GM23338 (cell line): ENCODE measurements around the gene BUB1. TPM values are rescaled to one million over a fixed set of nuclear protein-coding genes. Genes with fewer than 3 reads are reported as not detected.

ENCODE experiments used
- ATAC-seq: fragments of 200-7000 bp; cut with Tn5 transposase; 3 replicates; pipeline ENCODE4 v1.9.1; 2020
- DNase-seq: peaks from one replicate; pipeline ENCODE4 v3.0.0-alpha.2; 2015; ENCODE audit warnings: low spot score
- H2AFZ ChIP-seq: fragments of 200-600 bp; sonication (generic); 2 replicates; pipeline ENCODE4 v1.8.0; 2016; ENCODE audit warnings: antibody characterized with exemption, mild to moderate bottlenecking, moderate library complexity
- H3F3A ChIP-seq: fragments of 200-600 bp; sonication (generic); replicated peaks from 2 replicates; pipeline ENCODE4 v1.8.0; 2017; ENCODE audit warnings: antibody characterized with exemption, mixed run types, low read depth
- H3K27ac ChIP-seq: fragments of 200-600 bp; sonication (generic); 2 replicates; pipeline ENCODE4 v1.6.1; 2016; ENCODE audit warnings: low read depth
- H3K27me3 ChIP-seq: fragments of 200-600 bp; sonication (generic); 2 replicates; pipeline ENCODE4 v1.8.0; 2016; ENCODE audit warnings: mild to moderate bottlenecking, mixed run types, moderate library complexity; ENCODE audit not compliant: insufficient read depth
- H3K36me3 ChIP-seq: fragments of 200-600 bp; sonication (generic); 2 replicates; pipeline ENCODE4 v1.8.0; 2016; ENCODE audit warnings: mild to moderate bottlenecking; ENCODE audit not compliant: insufficient read depth
- H3K4me1 ChIP-seq: fragments of 200-600 bp; sonication (generic); 2 replicates; pipeline ENCODE4 v1.8.0; 2016; ENCODE audit warnings: mild to moderate bottlenecking, moderate library complexity; ENCODE audit not compliant: insufficient read depth
- H3K4me2 ChIP-seq: fragments of 200-600 bp; sonication (generic); 2 replicates; pipeline ENCODE4 v1.7.1; 2017; ENCODE audit warnings: mixed run types
- H3K4me3 ChIP-seq: fragments of 200-600 bp; sonication (generic); 2 replicates; pipeline ENCODE4 v1.6.1; 2016; ENCODE audit warnings: mixed run types
- H3K79me2 ChIP-seq: fragments of 200-600 bp; sonication (generic); replicated peaks from 2 replicates; pipeline ENCODE4 v1.8.0; 2017; ENCODE audit warnings: mild to moderate bottlenecking; ENCODE audit not compliant: insufficient read depth
- H3K9me2 ChIP-seq: fragments of 200-600 bp; sonication (generic); 2 replicates; pipeline ENCODE4 v1.8.0; 2017; ENCODE audit not compliant: insufficient read depth
- H4K20me1 ChIP-seq: fragments of 200-600 bp; sonication (generic); replicated peaks from 2 replicates; pipeline ENCODE4 v1.8.0; 2017; ENCODE audit warnings: mild to moderate bottlenecking; ENCODE audit not compliant: insufficient read depth
- H3K27ac Mint-ChIP-seq: 2 replicates; pipeline ENCODE4 v1.8.0; 2020; ENCODE audit warnings: inconsistent platforms, mild to moderate bottlenecking, moderate library complexity, mixed read lengths
- H3K27me3 Mint-ChIP-seq: 3 replicates; pipeline ENCODE4 v1.8.0; 2022; ENCODE audit warnings: low read depth, mild to moderate bottlenecking, moderate library complexity, mixed read lengths, inconsistent platforms; ENCODE audit not compliant: insufficient read depth, poor library complexity
- H3K36me3 Mint-ChIP-seq: 3 replicates; pipeline ENCODE4 v1.8.0; 2021; ENCODE audit warnings: low read depth, mild to moderate bottlenecking, inconsistent platforms, moderate library complexity, mixed read lengths
- H3K4me1 Mint-ChIP-seq: 3 replicates; pipeline ENCODE4 v1.8.0; 2020; ENCODE audit warnings: mild to moderate bottlenecking, inconsistent platforms, mixed read lengths
- H3K4me3 Mint-ChIP-seq: 3 replicates; pipeline ENCODE4 v1.8.0; 2021; ENCODE audit warnings: moderate library complexity, mild to moderate bottlenecking, inconsistent platforms, mixed read lengths
- H3K9me3 Mint-ChIP-seq: 3 replicates; pipeline ENCODE4 v1.8.0; 2020; ENCODE audit warnings: moderate library complexity, mild to moderate bottlenecking, inconsistent platforms, mixed read lengths
- CREB1 ChIP-seq: fragments of 250-450 bp; sonication (Bioruptor Pico); IDR thresholded peaks from 2 replicates; pipeline ENCODE4 v1.5.0; 2020; ENCODE audit warnings: low read depth, mild to moderate bottlenecking, moderate library complexity
- CTCF ChIP-seq, 2 experiments: fragments of 200-600 bp in 1 of 2; sonication (generic) in 1 of 2; conservative IDR thresholded peaks; 2 replicates each; pipeline versions ENCODE4 v1.5.1 to v1.6.1; 2016 to 2017; ENCODE audit warnings: antibody characterized with exemption in 2 of 2, low read depth in 2 of 2, mild to moderate bottlenecking in 2 of 2, moderate library complexity in 1 of 2
- EZH2 ChIP-seq: fragments of 200-600 bp; sonication (generic); IDR thresholded peaks from one replicate; pipeline ENCODE4 v1.8.0; 2017; ENCODE audit warnings: antibody characterized with exemption, mild to moderate bottlenecking, low read depth; ENCODE audit not compliant: unreplicated experiment
- EZH2phosphoT487 ChIP-seq: fragments of 200-600 bp; sonication (generic); IDR thresholded peaks from one replicate; pipeline ENCODE4 v1.8.1; 2018; ENCODE audit warnings: antibody characterized with exemption; ENCODE audit not compliant: unreplicated experiment
- NANOG ChIP-seq: IDR thresholded peaks from 2 replicates; pipeline ENCODE4 v1.6.1; 2016; ENCODE audit warnings: antibody characterized with exemption, borderline replicate concordance
- POLR2AphosphoS5 ChIP-seq: IDR thresholded peaks from 2 replicates; pipeline ENCODE4 v1.6.1; 2016; ENCODE audit warnings: antibody characterized with exemption, low read depth
- REST ChIP-seq: IDR thresholded peaks from one replicate; pipeline ENCODE4 v1.6.1; 2018; ENCODE audit warnings: antibody characterized with exemption; ENCODE audit not compliant: unreplicated experiment
- STAT1 ChIP-seq: IDR thresholded peaks from one replicate; pipeline ENCODE4 v1.6.1; 2016; ENCODE audit warnings: antibody characterized with exemption; ENCODE audit not compliant: unreplicated experiment
- ZNF331 ChIP-seq: fragments of 250-450 bp; sonication (Bioruptor Pico); IDR thresholded peaks from 2 replicates; pipeline ENCODE4 v1.5.0; 2020; ENCODE audit warnings: low read depth, mild to moderate bottlenecking, moderate library complexity
- polyA plus RNA-seq: library from polyadenylated mRNA; unstranded; fragments of >200 nt; fragmentation: Nextera tagmentation; extraction: Ambion mirVana; gene quantifications from 2 replicates; pipeline ENCODE4 v1.2.1, GENCODE V29; 2016
- total RNA-seq: library from RNA; depleted of rRNA; stranded (reverse); fragments of >200 nt; shearing (Covaris generic); gene quantifications from 2 replicates; pipeline ENCODE4 v1.2.3, GENCODE V29; 2014
- TF ChIP-seq, protein P1 (sequence below): IDR thresholded peaks from 2 replicates; pipeline ENCODE4 v1.6.1; 2016; ENCODE audit warnings: antibody characterized with exemption

BUB1 gene
- total and polyA plus RNA-seq, 2 experiments from 2014 or later, result 59.4 to 184 TPM

DNA sequence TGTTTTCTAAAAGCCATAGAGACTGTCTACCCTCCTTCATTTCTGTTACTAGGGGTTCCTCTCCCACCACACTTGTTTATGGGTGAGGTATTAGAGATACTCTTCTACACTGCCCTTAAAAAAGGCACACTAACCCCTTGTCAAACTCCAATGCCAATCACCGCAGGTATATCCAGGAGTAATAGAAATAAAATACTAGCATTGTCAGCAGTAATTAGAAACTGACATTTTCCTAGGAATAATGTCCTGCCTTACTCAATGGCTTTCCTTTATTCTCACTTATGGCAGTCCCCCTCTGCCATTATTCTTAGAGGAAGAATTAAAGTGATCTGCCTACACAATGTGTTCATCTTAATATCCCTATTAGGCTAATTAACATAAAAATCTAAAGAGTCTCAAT lies 5.0 kb upstream of the BUB1 start (continued):
- TF ChIP-seq REST, result no peak
- TF ChIP-seq EZH2phosphoT487, result no peak
- no peak for TF ChIP-seq CREB1 (CRISPR knock-in tag)
- TF ChIP-seq EZH2, result no peak
- no peak for TF ChIP-seq POLR2AphosphoS5
- TF ChIP-seq CTCF (conservative IDR thresholded peaks at IDR 0.05; ENCODE audit: low read depth in 2 of 2), result no peak
- TF ChIP-seq STAT1, result no peak
- TF ChIP-seq NANOG, result no peak

DNA sequence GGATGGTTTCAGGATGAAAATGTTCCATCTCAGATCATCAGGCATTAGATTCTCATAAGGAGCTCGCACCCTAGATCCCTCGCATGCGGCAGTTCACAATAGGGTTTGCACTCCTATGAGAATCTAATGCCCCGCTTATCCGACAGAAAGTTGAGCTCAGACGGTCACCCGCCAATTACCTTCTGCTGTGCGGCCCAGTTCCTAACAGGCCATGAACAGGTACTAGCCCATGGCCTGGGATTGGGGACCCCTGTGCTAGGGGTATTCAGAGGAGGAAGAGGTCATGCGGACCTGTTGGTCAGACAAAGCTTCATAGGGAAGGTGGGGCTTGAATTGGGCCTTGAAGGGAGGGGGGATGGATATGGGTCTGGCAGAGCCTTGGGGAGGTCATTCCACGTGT lies 4.4 kb upstream of the BUB1 start:
- Mint-ChIP-seq H3K9me3 (peaks cover 48% of the 10 kb centered on the region), H3K27me3 (peaks cover 31% of the 10 kb centered on the region), H3K4me3 (no peak overlapping the region), H3K36me3 (peaks cover 36% of the 10 kb centered on the region), H3K27ac (no peak overlapping the region), H3K4me1 (peaks cover 30% of the 10 kb centered on the region)
- ATAC-seq (no peak), DNase-seq (no peak)
- Histone ChIP-seq H3K79me2 (peaks cover 5% of the 10 kb centered on the region), H3K4me1 (peaks cover 38% of the 10 kb centered on the region), H3K4me3 (no peak overlapping the region), H2AFZ (no peak overlapping the region), H4K20me1 (no peaks in the 10 kb centered on the region), H3F3A (no peaks in the 10 kb centered on the region), H3K27ac (no peak overlapping the region), H3K27me3 (peaks cover 22% of the 10 kb centered on the region), H3K9me2 (no peaks in the 10 kb centered on the region), H3K4me2 (no peak overlapping the region), H3K36me3 (no peaks in the 10 kb centered on the region)
- TF ChIP-seq CTCF (conservative IDR thresholded peaks at IDR 0.05; ENCODE audit: low read depth in 2 of 2) (no peak), ZNF331 (CRISPR knock-in tag) (no peak), REST (no peak), POLR2AphosphoS5 (no peak)
- TF ChIP-seq, protein P1, sequence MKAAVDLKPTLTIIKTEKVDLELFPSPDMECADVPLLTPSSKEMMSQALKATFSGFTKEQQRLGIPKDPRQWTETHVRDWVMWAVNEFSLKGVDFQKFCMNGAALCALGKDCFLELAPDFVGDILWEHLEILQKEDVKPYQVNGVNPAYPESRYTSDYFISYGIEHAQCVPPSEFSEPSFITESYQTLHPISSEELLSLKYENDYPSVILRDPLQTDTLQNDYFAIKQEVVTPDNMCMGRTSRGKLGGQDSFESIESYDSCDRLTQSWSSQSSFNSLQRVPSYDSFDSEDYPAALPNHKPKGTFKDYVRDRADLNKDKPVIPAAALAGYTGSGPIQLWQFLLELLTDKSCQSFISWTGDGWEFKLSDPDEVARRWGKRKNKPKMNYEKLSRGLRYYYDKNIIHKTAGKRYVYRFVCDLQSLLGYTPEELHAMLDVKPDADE, result no peak
